ENCODE measurements around the gene TAF10. TPM values are rescaled to one million over a fixed set of nuclear protein-coding genes. Genes with fewer than 3 reads are reported as not detected.

TAF10 gene
- 16.8 and 26.7 TPM in 2 replicates for total RNA-seq

DNA sequence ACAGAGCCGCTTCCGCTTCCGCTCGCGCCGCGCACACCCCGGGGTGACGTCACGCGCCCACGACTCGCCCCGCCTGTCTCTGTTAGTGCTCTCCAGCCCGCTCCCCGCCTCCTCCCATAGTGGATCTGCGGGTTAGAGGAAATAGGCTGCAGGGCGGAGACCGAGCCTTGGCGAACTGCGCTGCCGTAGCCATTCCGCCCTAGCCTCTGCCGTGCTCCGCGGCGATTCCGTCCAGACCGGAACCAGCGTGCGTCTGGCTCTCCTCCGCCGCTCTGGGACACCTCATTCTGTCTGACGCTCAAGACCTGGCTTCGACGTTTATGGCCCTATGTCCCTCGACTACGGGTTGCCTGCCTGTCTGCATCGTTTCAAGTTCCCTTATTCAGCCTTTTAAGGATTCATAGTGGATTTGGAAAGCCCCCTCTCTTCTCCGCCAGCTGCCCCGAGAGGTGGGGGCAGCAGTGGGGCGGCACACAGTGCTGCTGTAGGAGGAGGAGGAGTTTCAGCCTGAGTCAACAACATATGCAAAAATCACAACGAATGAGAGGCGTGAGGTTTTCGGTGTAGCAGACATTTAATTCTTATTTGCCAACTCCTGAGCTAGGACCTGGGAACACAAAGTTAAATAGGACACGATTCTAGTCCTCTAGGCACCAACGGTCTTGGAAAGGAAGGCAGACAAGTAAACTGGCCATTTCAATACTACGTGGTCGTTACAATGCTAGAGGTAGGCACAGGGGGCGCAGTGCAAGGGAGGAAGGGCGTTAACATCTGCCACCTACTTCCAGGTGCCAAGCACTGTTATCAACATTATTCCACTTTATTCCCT is at the start of gene TAF10:
TSS of gene TAF10 (minus strand) at position 4 of the 829 bp plus-strand sequence. CDS start 27 bp downstream, outside the sequence.

GRCh38 chr11:6655790-6656583 is 44.0 kb upstream of the TAF10 start, which contains the start of gene DCHS1:
Gene DCHS1 (minus strand): TSS chr11:6655809. CDS start chr11:6641613, 14,196 bp downstream.

GRCh38 chr11:6619004-6619745 is 7.2 kb upstream of the TAF10 start, which contains the start of gene TPP1:
Gene TPP1 (minus strand): TSS chr11:6619422. CDS start chr11:6619400, 22 bp downstream.

GRCh38 chr11:6603287-6604080 is 8.5 kb downstream of the TAF10 start, which contains the start of the genes ILK and RRP8:
Gene ILK (plus strand): TSS chr11:6603774. CDS start chr11:6604272, 498 bp downstream.
Gene RRP8 (minus strand): TSS chr11:6603616. CDS start chr11:6603502, 114 bp downstream.

Other genes with a start within 250 kb of the TAF10 start
- 13.5 and 14.1 TPM in 2 replicates for gene SMPD1, start 221.7 kb downstream of the TAF10 start, total RNA-seq
- gene APBB1, start 193.1 kb downstream of the TAF10 start, total RNA-seq = 24.9 and 34.5 TPM in 2 replicates
- 0.34 TPM in 1 of 2 replicates, not detected in the other for gene HPX, start 171.2 kb downstream of the TAF10 start, total RNA-seq
- 14.7 and 17.4 TPM in 2 replicates for gene TRIM3, start 138.3 kb downstream of the TAF10 start, total RNA-seq
- 33.2 and 37.0 TPM in 2 replicates for gene ARFIP2, start 130.9 kb downstream of the TAF10 start, total RNA-seq
- 19.9 and 29.0 TPM in 2 replicates for gene TIMM10B, start 130.7 kb downstream of the TAF10 start, total RNA-seq
- gene DNHD1, start 114.9 kb downstream of the TAF10 start, total RNA-seq = 1.4 and 2.8 TPM in 2 replicates
- 8.5 and 11.8 TPM in 2 replicates for gene RRP8, start 8.6 kb downstream of the TAF10 start, total RNA-seq
- 118 and 125 TPM in 2 replicates for gene ILK, start 8.4 kb downstream of the TAF10 start, total RNA-seq
- 76.7 and 99.4 TPM in 2 replicates for gene TPP1, start 7.2 kb upstream of the TAF10 start, total RNA-seq
- 33.4 and 45.6 TPM in 2 replicates for gene DCHS1, start 43.6 kb upstream of the TAF10 start, total RNA-seq
- gene MRPL17, start 71.1 kb upstream of the TAF10 start, total RNA-seq = 38.6 and 42.4 TPM in 2 replicates
- not detected in 2 replicates for gene OR2AG2, start 159.8 kb upstream of the TAF10 start, total RNA-seq
- gene OR2AG1, start 170.8 kb upstream of the TAF10 start, total RNA-seq = not detected in 2 replicates
- gene OR6A2, start 187.5 kb upstream of the TAF10 start, total RNA-seq = under 0.01 TPM in 1 of 2 replicates, not detected in the other
- gene OR10A5, start 233.5 kb upstream of the TAF10 start, total RNA-seq = not detected in 2 replicates

All from dermis lymphatic vessel endothelial cell (primary cell).